Measurements from ENCODE around the gene MTHFD1L.

The MTHFD1L gene

DNA sequence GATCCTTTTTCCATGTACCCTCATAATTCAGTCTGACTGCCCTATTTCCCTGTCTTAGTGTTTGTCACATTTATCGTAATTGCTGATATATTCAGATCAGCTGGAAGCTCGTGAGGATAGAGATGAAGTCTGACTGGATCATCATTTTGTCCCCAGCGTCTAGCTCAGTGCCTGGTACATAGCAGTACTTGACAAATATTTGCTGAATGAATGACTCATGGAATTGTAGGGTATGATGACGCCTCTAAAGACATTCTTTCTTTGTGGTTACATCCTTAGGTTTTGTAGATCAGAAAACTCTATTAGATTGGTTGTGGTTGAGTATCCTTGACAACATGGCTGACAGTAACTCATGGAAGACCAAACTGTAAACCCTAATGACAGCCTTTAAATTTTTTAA lies 68.9 kb downstream of the MTHFD1L start:
- DNase-seq (ENCODE audit: low read depth), result peak; percentile 89

DNA sequence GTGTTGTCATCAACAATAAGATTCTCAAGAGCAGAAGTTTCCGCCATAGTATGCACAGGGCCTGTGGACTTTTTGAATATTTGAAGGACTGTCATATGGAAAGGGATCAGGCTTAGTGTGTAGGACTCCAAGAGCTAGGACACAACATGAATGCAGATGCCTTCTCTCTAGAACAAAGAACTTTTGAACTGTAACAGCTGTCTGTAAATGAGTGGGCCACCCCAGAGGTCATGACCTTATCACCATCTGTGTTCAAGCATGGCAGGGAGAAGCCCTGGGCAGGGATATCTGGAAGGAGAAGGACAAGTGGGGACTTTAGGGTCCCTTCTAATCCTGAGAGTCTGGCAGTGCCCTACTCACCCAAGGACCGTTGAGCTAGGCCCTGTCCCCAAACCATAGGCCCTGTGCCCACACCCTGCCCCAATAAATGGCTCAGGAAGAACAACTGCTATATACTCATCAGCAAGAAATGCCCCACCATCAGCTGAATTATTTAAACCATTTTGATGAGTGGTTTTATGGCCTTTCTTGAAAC lies 70.6 kb downstream of the MTHFD1L start:
- DNase-seq (ENCODE audit: low read depth), result no peak

DNA sequence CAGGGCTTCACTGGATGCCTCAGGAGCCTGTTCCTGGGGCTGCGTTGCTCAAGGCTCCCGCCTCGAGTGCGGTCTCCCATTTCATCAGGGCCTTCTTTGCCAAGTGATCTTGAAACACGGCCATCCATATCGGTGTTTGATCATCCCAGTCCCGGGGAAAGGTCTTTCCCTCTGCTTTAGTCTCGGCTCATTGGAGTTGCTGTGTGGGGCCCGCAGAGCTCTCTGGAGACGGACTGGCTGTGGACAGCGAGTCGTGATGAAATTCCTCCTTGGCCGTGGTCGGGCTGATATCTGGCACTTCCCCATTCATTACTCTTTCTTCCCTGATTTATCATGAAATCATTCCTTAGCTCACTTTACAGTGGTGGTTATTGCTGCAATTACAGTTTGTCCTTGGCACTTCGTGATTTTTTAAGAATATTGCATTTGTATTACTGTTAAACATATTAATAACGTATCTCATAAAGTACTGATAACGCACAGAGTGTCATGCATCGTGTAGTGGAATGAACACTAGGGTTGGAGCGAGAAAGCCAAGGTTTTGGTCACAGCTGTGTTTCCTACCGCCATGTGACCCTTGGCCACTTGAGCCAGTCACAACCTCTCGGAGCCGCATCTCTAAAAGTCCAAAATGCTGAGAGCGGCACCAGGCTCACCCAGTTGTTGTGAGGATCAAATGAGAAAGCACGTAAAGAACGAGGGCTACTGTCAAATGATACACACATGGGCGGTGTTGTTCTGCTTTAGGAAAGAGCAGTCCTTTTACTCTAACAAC lies 71.8 kb downstream of the MTHFD1L start:
- DNase-seq (ENCODE audit: low read depth), result no peak

DNA sequence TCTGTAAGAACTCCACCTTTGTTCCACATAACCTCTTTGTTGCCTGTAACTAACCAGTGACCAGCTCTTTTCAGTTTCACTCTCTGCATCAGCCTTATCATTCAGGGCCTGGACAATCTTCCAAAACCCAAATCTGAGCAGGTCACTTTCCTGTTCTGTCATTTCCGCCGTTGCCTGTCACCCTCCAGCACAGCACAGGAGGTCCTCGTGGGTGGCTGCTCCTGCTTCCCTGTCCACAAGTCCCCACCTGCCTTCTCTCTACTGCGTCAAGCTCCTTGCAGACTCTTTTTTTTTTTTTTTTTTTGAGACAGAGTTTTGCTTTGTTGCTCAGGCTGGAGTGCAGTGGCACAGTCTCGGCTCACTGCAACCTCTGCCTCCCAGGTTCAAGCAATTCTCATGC lies 73.9 kb downstream of the MTHFD1L start:
- DNase-seq (ENCODE audit: low read depth), result no peak

DNA sequence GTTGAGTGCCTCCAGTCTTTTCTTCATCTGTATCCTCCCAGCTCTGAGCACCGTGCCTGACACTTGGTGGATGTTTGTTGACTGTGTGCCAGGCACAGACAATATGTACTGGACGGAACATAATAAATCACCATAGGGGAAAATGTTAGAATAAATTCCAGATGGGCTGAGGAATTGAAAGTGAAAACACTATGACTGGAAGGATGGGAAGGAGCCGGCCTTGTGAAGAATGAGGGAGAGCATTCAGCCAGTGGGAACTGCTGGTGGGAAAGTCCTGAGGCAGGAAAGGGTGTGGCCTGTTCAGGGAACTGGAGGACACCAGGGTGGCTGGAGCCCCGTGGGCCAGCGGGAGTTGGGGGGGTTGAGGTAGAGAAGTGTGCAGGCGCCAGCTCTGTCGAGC lies 75.4 kb downstream of the MTHFD1L start:
- DNase-seq (ENCODE audit: low read depth), result no peak

DNA sequence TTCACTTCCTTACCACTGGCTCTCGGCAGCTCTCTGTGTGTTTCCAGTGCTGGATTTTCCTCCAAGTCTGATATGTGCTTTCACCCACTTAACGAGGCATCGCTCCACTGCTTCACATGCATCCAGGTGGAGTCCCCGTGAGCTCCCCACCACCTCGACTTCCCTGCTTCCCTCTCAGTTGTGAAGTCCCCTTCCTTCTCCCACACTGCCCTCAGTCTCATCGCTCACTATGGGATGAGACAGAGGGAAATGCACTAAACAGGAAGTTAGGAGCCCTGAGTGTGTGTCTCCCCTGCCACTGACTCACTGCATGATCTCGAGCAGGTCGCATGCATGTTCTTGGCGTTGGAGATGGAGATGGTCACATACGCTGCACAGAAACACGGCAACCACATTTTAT lies 84.0 kb downstream of the MTHFD1L start:
- DNase-seq (ENCODE audit: low read depth), result peak; percentile 46

DNA sequence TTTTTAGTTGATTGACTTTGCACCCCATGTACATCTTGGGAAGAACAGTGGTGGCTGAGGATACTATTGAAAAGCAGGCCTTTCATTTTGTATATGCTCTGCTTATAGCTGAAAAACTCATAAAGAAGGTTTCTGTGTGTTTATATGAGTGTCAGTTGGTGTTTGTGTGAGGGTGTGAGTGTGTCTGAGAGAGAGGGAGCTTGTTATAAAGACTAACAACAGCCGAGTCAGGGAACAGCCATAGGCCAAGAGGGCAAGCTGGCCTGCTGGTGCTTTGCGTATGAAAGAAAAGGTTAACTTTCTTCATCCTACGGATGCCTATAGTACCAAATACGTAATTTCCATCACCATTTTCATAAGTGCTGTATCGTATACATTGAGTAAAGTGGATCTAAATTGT lies 88.3 kb downstream of the MTHFD1L start:
- DNase-seq (ENCODE audit: low read depth), result no peak

DNA sequence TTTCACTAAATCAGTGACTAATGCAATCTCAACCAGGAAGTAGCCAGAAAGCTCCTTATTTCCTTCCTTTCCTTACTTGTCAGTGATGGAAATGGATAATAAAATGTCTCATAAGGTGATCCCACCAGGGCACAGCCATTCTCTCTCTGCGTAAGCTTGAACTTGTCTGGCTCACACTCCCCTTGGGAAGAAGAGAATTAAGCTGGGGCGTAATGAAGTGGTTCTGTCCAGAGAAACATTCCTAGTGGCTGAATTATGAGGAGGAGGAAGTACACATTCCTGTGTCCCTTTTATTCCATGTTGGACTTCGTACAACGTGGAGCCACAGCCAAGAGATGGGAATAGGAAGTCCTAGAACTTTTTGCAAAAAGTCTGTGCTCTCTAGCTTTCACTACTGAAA lies 93.7 kb downstream of the MTHFD1L start:
- DNase-seq (ENCODE audit: low read depth), result no peak

DNA sequence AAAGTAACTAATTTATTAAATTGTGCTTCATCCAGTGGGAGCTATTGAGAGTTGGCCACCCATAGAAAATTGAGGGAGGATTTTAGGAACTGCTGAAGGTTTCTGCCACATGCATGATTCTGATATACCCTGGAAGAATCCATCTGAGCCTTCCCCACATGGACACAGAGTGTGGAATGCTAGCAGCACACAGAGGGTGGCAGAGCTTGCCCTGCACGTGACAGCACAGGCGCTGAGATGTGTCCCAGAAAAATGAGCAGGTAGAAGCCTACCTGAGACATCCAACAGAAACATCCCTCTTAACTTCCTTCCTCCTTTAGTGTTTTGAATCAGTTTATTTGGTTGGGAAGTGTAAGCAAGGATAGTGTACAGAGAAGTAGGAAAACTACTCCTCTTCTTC lies 96.9 kb downstream of the MTHFD1L start:
- DNase-seq (ENCODE audit: low read depth), result no peak

DNA sequence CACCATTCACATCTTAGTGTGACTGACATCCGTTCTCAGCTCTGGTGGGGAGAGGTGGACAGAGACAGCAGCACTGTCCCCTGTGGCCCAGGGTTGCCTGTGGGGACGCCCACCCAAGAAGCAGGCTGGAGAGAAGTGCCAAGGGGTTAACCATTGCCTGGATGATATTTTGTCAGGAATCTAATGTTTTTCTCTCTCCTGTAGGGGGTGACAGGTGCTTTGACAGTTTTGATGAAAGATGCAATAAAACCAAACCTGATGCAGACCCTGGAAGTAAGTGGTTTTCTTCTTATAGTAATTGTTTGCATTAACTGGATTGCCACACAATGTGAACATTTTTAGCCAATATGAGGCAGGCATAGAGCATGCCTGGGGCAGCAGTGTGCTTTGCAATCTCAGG lies 99.3 kb downstream of the MTHFD1L start:
- DNase-seq (ENCODE audit: low read depth), result no peak

DNA sequence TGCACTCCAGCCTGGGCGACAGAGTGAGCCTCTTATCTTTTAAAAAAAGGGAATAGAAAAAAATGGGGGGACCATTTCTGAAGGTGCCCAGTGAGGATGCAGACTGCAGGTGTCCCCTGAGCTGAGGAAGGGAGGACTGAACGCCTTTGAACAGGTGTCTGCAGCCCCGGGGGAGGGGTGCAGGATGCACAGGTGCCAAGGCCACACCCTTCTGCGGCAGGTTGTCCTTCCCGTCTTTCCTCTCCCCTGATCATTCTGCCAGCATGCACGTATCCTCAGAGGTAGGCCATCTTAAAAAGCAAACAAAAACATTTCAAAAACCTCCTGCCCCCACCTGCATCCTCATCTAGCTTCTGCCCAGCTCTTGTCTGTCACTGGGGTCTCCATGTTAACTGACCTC lies 101.3 kb downstream of the MTHFD1L start:
- DNase-seq (ENCODE audit: low read depth), result no peak

DNA sequence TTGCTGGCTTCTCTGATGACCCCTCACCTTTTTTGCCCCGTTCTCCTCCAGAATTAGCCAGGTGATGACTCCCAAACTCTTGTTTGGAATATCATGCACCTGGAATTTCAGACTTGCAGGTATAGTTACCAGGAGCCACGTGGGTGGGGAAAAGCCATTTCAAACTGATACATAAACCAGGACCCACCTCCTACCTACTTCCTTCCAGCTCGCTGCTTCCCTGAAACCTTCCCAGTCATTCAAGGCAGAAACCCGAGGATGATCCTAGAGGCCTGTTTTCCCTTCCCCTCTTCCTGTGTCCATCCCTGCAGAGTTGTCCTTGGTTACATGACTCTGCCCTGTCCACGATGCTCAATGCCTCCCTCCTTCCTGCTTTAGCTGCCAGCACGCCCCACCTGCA lies 101.9 kb downstream of the MTHFD1L start:
- DNase-seq (ENCODE audit: low read depth), result no peak

DNA sequence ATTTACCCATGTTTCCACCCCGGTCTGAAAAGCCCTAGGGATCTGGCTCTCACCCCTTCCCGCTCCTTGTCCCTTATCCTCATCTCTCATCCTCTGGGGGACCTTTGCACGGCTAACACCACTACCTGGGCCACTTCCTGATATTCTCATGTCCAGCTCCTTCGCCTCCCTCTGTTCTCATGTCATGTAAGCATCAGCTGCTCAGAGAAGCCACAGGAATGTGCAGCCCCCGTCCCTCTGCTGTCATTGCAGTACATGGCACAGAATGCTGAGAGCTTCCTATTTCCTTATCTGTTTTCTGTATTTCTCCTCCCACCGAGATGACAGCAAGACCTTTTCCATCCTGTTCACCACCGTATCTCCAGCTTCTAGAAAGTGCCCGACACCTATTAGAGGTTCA lies 102.4 kb downstream of the MTHFD1L start:
- no peak for DNase-seq (ENCODE audit: low read depth)

DNA sequence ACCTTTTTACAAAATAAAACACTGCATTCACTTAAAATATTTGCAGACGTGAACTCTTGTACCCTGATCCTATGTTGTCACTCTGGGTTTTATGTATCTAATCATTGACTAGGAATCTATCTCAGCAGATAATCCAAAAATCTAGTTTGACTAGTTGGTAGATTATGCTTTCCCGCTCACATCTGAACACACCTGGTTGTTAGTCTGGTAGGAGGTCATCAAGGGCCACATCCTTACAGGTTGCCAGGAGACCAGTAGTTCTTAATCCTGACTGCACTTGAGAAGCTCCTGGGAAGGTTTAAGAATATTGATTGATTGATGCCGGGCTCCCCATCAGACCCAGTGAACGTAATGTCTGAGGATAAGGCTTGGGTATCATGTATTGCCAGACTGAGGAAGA lies 104.4 kb downstream of the MTHFD1L start:
- no peak for DNase-seq (ENCODE audit: low read depth)

DNA sequence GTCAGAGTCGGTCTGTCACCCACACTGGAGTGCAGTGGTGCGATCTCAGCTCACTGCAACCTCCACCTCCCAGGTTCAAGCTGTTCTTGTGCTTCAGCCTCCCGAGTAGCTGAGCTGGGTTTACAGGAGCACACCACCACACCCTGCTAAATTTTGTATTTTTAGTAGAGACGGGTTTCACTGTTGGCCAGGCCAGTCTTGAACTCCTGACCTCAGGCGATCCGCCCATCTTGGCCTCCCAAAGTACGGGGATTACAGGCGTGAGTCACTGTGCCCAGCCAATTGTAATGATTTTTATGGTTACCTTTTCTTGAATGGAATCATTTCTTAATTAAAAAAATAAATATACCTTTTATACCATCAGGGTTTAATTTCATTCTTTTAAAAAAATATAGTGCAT lies 105.7 kb downstream of the MTHFD1L start:
- DNase-seq (ENCODE audit: low read depth), result no peak

DNA sequence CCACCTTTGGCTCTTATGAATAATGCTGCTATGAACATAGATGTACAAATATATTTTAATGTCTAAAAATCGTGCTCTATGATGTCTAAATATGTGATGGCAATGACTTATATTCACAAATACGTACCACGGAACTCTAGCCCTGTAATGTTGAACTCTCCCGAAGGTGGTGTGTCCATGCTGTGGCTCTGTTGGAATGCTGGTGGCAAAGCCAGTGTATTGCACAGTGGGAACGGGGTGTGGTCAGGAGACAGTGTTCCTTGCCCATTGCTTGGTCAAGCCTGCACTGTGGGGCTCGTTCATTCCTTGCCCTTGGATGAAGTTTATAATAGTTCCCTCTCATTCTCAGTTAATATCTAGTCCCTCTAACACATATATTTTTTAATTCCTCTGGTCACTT lies 109.6 kb downstream of the MTHFD1L start:
- DNase-seq (ENCODE audit: low read depth), result no peak

DNA sequence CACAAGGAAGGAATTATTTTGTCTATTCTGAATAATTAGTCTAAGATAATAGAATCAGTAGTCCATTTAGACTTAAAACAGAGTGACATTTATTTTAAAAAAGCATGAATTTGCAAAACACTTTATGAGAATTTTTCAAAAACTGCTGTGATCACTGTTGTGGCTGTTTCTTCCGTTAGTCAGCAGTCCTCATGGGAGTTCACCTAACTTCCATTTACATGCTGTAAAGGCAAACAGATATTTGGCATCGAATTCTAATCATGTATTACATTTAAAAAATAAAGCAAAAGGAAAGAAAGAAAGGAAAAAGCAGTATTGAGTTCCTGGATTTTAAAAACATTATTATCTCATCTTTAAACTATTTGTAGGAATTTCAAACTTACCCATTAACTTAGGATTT lies 111.8 kb downstream of the MTHFD1L start:
- no peak for DNase-seq (ENCODE audit: low read depth)

DNA sequence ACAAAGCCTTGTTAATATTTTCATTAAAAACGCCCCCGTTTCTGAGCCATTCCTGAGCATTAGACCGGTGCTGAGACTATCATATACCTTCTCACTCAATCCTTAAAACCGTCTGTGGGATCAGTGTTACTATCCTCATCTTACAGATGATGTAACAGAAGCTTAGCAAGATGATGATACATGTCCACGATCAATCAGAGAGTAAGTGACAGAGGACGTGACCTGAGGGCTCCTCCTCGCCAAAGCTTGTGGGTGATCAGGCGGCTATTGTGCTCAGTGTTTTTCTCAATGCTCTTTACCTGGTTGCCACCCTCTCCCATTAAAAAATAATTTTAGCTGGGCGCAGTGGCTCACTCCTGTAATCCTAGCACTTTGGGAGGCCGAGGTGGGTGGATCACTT lies 113.1 kb downstream of the MTHFD1L start:
- DNase-seq (ENCODE audit: low read depth), result no peak

DNA sequence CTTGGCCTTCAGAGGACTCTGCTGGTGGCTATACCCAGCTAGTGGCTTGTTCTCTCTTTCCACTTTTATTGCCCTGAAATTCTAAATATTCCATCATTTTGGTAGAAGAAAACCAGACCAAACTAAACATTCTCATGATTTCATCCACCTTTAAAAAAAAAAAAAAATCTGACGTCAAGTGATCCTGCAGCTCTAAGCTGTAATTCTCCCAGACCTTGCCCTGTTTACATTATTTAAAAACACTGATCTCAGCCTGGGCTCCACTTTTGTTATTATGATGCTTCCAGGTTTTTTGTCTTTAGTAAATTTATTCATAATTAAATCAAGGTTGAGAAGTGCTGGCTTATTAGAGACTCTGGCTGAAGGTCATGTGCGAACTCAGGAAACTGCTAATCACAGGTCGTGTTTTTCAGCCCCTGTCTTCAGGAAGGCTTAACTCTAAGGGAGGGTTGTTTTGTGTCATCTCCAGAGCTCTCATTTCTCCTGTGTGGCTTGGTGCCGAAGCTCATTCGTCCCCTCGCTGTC lies 114.4 kb downstream of the MTHFD1L start:
- DNase-seq (ENCODE audit: low read depth), result no peak

DNA sequence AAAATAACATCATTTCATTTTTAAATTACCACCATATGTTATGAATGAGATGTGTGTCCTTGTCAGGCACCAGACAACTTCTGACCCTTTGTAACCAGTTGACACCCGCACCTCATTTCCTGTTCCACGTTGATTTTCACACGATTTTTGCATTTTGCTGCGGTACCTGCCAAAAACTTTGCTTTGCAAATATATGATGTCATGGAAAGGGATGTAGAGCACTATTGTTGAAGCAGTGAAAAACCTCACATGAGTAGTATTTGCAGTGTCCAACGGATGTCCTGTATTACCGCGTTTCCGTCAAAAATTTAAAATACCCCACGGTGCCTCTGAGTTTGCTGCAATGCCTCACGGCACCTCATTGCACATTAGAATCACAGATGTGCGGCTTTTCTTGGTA lies 115.6 kb downstream of the MTHFD1L start:
- no peak for DNase-seq (ENCODE audit: low read depth)

DNA sequence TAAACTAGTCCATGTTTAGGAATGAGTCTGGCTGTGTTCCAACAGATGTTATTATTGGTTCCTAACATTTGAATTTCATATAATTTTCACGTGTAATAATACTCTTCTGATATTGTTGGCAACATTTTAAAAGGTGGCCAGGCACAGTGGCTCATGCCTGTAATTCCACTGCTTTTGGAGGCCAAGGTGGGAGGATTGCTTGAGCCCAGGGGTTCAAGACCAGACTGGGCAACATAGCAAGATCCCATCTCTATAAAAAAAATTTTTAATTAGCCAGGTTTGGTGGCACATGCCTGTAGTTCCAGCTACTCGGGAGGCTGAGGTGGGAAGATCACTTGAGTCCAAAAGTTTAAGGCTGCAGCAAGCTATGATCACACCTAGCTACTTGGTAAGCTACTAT lies 116.2 kb downstream of the MTHFD1L start:
- DNase-seq (ENCODE audit: low read depth), result no peak

DNA sequence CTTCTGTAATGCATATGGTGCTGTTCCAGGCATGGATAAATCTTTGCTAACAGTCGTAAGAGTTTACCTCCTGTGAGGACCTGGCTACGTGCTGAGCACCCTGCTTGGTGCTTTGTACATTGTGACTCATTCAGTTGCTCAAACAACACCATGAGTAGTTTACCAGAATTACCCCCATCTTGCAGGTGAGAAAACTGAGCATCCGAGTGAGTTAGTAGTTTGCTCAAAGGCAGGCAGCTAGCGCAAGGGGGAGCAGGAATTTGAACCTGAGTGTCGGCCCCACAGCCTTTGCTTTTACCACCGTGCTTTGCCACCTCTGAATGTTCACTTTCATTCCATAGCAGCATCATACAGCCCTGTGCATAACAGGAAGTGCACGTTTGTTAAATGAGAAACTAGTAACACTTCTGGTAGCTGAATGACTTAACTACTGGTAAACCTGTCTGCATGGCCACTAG lies 121.9 kb downstream of the MTHFD1L start:
- DNase-seq (ENCODE audit: low read depth), result peak; percentile 37

DNA sequence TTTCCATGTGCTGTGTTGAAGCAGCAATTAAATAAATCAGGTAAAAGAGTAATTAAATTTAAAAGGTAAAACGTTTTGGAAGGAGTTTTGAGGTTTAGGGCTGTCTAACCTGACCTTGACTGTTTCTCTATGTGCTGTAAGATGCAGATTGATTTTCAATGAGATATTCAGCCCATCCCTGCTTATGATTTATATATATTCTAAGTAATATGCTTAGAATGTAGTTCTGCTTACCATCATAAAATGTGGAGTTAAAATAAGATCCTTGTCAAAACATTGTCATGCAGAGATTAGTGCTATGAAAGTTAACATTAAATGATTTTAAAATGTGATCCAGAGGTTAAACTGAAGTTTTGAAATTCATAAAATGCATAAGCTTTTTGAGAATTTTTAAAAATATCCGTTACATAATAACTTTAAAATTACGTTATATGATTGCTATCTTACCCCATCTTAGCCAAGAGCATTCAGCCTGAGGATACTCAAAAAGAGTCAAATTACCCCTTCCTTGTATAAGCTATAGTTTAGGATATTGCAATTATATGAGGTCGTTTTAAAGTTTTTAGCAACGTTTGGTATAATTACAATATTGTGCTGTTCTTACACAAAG lies 122.5 kb downstream of the MTHFD1L start:
- no peak for DNase-seq (ENCODE audit: low read depth)

DNA sequence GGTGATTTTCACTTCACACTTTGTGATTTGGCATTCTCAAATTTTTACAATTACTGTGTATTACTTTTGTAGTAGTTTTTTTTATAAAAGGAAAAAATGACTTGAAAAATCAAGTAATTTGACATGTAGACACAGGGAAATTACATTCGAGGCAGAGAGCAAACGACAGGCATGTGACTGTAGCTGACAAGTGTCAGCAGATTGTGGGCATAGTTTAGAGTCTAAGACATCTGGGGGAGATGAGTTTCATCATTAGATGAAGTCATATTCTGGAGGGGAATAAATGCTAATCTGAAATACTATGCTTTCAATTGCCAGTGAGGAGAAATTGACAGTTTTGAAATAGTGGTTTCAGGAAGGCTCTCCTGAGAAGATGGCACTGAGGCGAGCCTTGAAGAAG lies 126.0 kb downstream of the MTHFD1L start:
- no peak for DNase-seq (ENCODE audit: low read depth)

Data from ELR (cell line).